Liver (tissue), 9 donors: ENCODE results near the gene SERPINH1. TPM values are rescaled to one million over a fixed set of nuclear protein-coding genes. Genes with fewer than 3 reads are reported as not detected.

ENCODE experiments used
- DNase-seq: peaks from one replicate; pipeline ENCODE4 v3.0.0-alpha.2; 2017; ENCODE audit warnings: low spot score
- H3K27ac ChIP-seq, 2 donors: one replicate each; pipeline ENCODE4 v1.7.0; 2013; ENCODE audit warnings: inconsistent platforms in 2 of 2, low read length in 2 of 2, control low read depth in 1 of 2, low read depth in 1 of 2, mild to moderate bottlenecking in 1 of 2
- H3K27me3 ChIP-seq, 4 donors: one replicate each; pipeline versions ENCODE4 v1.6.1 to v1.7.0; 2013; ENCODE audit warnings: low read length in 3 of 4, inconsistent platforms in 1 of 4, mild to moderate bottlenecking in 1 of 4, moderate library complexity in 1 of 4; ENCODE audit not compliant: control insufficient read depth in 4 of 4, insufficient read depth in 4 of 4
- H3K36me3 ChIP-seq, 4 donors: one replicate each; pipeline versions ENCODE4 v1.6.1 to v1.7.0; 2013; ENCODE audit warnings: low read length in 3 of 4, mild to moderate bottlenecking in 3 of 4, low read depth in 1 of 4, moderate library complexity in 1 of 4; ENCODE audit not compliant: control insufficient read depth in 4 of 4, insufficient read depth in 3 of 4
- H3K4me1 ChIP-seq, 4 donors: one replicate each; pipeline versions ENCODE4 v1.6.1 to v1.7.0; 2013; ENCODE audit warnings: low read length in 3 of 4, mild to moderate bottlenecking in 3 of 4, moderate library complexity in 1 of 4; ENCODE audit not compliant: control insufficient read depth in 4 of 4, insufficient read depth in 4 of 4
- H3K4me3 ChIP-seq, 3 donors: one replicate each; pipeline versions ENCODE4 v1.6.1 to v1.7.0; 2013; ENCODE audit warnings: low read length in 3 of 3, control low read depth in 1 of 3, low read depth in 1 of 3, mild to moderate bottlenecking in 1 of 3
- H3K9ac ChIP-seq, 2 donors: one replicate each; pipeline ENCODE4 v1.7.0; 2013; ENCODE audit warnings: low read length in 2 of 2, mild to moderate bottlenecking in 2 of 2, moderate library complexity in 2 of 2, control low read depth in 1 of 2, low read depth in 1 of 2
- H3K9me3 ChIP-seq, 4 donors: one replicate each; pipeline versions ENCODE4 v1.6.1 to v1.7.0; 2013; ENCODE audit warnings: low read length in 3 of 4; ENCODE audit not compliant: control insufficient read depth in 4 of 4
- CTCF ChIP-seq: fragments of 150-350 bp; IDR thresholded peaks from 2 replicates; pipeline ENCODE4 v1.5.1; 2017; ENCODE audit warnings: improper control_type of control experiment, low read depth, low read length; ENCODE audit not compliant: missing input control
- EGR1 ChIP-seq, 2 donors: IDR thresholded peaks; 2 replicates each; pipeline ENCODE4 v1.6.1; 2016 to 2018; ENCODE audit warnings: antibody characterized with exemption in 2 of 2, low read depth in 2 of 2
- FOXA1 ChIP-seq: IDR thresholded peaks from 2 replicates; pipeline ENCODE4 v1.6.1; 2016; ENCODE audit warnings: antibody characterized with exemption
- FOXA2 ChIP-seq: IDR thresholded peaks from 2 replicates; pipeline ENCODE4 v1.6.1; 2016; ENCODE audit warnings: antibody characterized with exemption
- GABPA ChIP-seq, 2 donors: IDR thresholded peaks in 1 of 2; conservative IDR thresholded peaks in 1 of 2; 2 replicates each; pipeline ENCODE4 v1.6.1; 2016; ENCODE audit warnings: antibody characterized with exemption in 2 of 2, mild to moderate bottlenecking in 1 of 2, moderate library complexity in 1 of 2
- HNF4A ChIP-seq, 2 donors: conservative IDR thresholded peaks; 2 replicates each; pipeline ENCODE4 v1.6.1; 2016; ENCODE audit warnings: antibody characterized with exemption in 2 of 2, mild to moderate bottlenecking in 2 of 2
- HNF4G ChIP-seq: IDR thresholded peaks from 2 replicates; pipeline ENCODE4 v1.6.1; 2016; ENCODE audit warnings: antibody characterized with exemption
- JUND ChIP-seq, 2 donors: IDR thresholded peaks; 2 replicates each; pipeline ENCODE4 v1.6.1; 2016; ENCODE audit warnings: antibody characterized with exemption in 2 of 2
- MAX ChIP-seq: IDR thresholded peaks from 2 replicates; pipeline ENCODE4 v1.6.1; 2016; ENCODE audit warnings: antibody characterized with exemption
- NR2F2 ChIP-seq: IDR thresholded peaks from 2 replicates; pipeline ENCODE4 v1.6.1; 2016; ENCODE audit warnings: antibody characterized with exemption
- RAD21 ChIP-seq, 2 donors: IDR thresholded peaks; 2 replicates each; pipeline ENCODE4 v1.6.1; 2016; ENCODE audit warnings: antibody characterized with exemption in 2 of 2, mild to moderate bottlenecking in 2 of 2
- RXRA ChIP-seq, 2 donors: IDR thresholded peaks; 2 replicates each; pipeline ENCODE4 v1.6.1; 2017 to 2018; ENCODE audit warnings: antibody characterized with exemption in 2 of 2, mild to moderate bottlenecking in 1 of 2
- SP1 ChIP-seq: IDR thresholded peaks from 2 replicates; pipeline ENCODE4 v1.6.1; 2018; ENCODE audit warnings: antibody characterized with exemption, mild to moderate bottlenecking
- TAF1 ChIP-seq: conservative IDR thresholded peaks from 2 replicates; pipeline ENCODE4 v1.6.1; 2016; ENCODE audit warnings: antibody characterized with exemption, mild to moderate bottlenecking
- YY1 ChIP-seq: IDR thresholded peaks from 2 replicates; pipeline ENCODE4 v1.6.1; 2016; ENCODE audit warnings: antibody characterized with exemption, mild to moderate bottlenecking
- ZBTB33 ChIP-seq: IDR thresholded peaks from 2 replicates; pipeline ENCODE4 v1.6.1; 2016; ENCODE audit warnings: antibody characterized with exemption
- WGBS: extraction: QIAGEN DNeasy Blood & Tissue Kit; methylation state at CpG from one replicate; pipeline ENCODE4 v1.1.7; 2013; 5-methylcytosine and 5-hydroxymethylcytosine counted together
- polyA plus RNA-seq, 2 donors: library from polyadenylated mRNA; stranded (reverse) in 1 of 2; unstranded in 1 of 2; fragments of 200-250 nt in 1 of 2; fragments of >200 nt in 1 of 2; fragmentation: Nextera tagmentation in 1 of 2; extraction: Ambion mirVana in 1 of 2; gene quantifications; one replicate each; pipeline versions ENCODE4 v1.2.1 to v1.2.3, GENCODE V29; 2013 to 2015
- total RNA-seq, 2 donors: library from RNA; depleted of rRNA; stranded (reverse); fragments of >200 nt; gene quantifications; one replicate each; pipeline ENCODE4 v1.2.3, GENCODE V29; 2014
- TF ChIP-seq, protein P1 (sequence below): IDR thresholded peaks from 2 replicates; pipeline ENCODE4 v1.6.1; 2016; ENCODE audit warnings: antibody characterized with exemption
- TF ChIP-seq, protein P2 (sequence below): IDR thresholded peaks from 2 replicates; pipeline ENCODE4 v1.6.1; 2016; ENCODE audit warnings: antibody characterized with exemption, mild to moderate bottlenecking
- donor health status: healthy.
- donor health status: healthy.
- donor health status: healthy.
- donor health status: healthy.
- donor health status: healthy.

SERPINH1 gene
- 100 to 1,000 TPM in 1 of 2 donors, 10 to 100 TPM in 1; 95.3 to 118 TPM for total RNA-seq
- polyA plus RNA-seq: 10 to 100 TPM in 1 of 2 donors, 1 to 10 TPM in 1; 5.0 to 42.1 TPM

DNA sequence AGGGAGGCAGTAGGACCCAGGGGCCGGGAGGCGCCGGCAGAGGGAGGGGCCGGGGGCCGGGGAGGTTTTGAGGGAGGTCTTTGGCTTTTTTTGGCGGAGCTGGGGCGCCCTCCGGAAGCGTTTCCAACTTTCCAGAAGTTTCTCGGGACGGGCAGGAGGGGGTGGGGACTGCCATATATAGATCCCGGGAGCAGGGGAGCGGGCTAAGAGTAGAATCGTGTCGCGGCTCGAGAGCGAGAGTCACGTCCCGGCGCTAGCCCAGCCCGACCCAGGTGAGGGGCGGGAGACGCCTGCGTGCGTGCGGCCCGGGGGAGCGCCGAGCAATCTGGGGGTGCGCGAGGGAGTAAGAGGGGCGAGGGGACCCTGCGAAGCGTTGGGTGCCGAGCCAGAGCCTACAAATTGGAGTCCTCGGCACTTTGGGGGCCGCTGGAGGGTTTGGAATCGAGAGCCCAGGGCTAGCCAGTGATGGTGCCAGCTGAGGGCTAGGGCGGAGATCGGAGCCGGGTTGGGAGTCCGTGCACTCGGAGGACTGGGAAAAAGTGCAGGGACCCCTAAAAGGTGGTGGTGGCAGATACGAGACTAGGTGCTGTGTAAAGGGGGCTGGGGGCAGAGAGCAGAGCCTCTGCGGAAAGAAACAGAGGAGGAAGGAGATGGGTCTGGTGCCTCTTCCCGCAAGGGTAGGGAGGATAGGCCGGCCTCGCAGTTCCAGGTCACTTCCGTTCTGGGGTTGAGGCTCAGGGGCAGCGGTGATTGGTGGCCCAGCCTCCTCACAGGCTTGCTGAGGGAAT is at the start of gene SERPINH1:
Gene SERPINH1 (plus strand): TSS at position 206 of the 788 bp plus-strand sequence. CDS start 4,097 bp downstream, outside the sequence.
- H3K27ac ChIP-seq: peak within 1 kb of the TSS; percentile 89 to 98
- DNase-seq: peak; percentile 78
- peaks cover 15 to 38% (median 25%) of the 10 kb centered on the region in 4 donors for H3K4me1 ChIP-seq
- WGBS: under 1% methylated on average over 51 of the region's 51 CpGs
- H3K27me3 ChIP-seq: no peaks in the 10 kb centered on the region
- no peaks in the 10 kb centered on the region for H3K9me3 ChIP-seq
- peaks cover 0 to 11% (median 0%) of the 10 kb centered on the region in 4 donors for H3K36me3 ChIP-seq
- peak within 1 kb of the TSS; percentile 57 to 87 (median 80) for H3K4me3 ChIP-seq
- H3K9ac ChIP-seq: peak within 1 kb of the TSS; percentile 91 to 92
- TF ChIP-seq FOXA2 (peak; percentile 18), RXRA (IDR thresholded peaks at IDR 0.05) (no peak), GABPA (IDR thresholded peaks at IDR 0.05 in 1 of 2, conservative IDR thresholded peaks at IDR 0.05 in 1 of 2) (peak; percentile 73 to 88), CTCF (no peak), FOXA1 (no peak), RAD21 (IDR thresholded peaks at IDR 0.05) (no peak), HNF4A (conservative IDR thresholded peaks at IDR 0.05) (peak in 1 of 2 donors; percentile 17), YY1 (peak; percentile 67), TAF1 (peak; percentile 75), JUND (IDR thresholded peaks at IDR 0.05) (no peak), EGR1 (IDR thresholded peaks at IDR 0.05; ENCODE audit: low read depth in 2 of 2) (peak in 1 of 2 donors; percentile 53), MAX (no peak), HNF4G (no peak), ZBTB33 (peak; percentile 27), NR2F2 (no peak), SP1 (peak; percentile 14)
- TF ChIP-seq, protein P1, sequence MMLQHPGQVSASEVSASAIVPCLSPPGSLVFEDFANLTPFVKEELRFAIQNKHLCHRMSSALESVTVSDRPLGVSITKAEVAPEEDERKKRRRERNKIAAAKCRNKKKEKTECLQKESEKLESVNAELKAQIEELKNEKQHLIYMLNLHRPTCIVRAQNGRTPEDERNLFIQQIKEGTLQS: no peak
- TF ChIP-seq, protein P2, sequence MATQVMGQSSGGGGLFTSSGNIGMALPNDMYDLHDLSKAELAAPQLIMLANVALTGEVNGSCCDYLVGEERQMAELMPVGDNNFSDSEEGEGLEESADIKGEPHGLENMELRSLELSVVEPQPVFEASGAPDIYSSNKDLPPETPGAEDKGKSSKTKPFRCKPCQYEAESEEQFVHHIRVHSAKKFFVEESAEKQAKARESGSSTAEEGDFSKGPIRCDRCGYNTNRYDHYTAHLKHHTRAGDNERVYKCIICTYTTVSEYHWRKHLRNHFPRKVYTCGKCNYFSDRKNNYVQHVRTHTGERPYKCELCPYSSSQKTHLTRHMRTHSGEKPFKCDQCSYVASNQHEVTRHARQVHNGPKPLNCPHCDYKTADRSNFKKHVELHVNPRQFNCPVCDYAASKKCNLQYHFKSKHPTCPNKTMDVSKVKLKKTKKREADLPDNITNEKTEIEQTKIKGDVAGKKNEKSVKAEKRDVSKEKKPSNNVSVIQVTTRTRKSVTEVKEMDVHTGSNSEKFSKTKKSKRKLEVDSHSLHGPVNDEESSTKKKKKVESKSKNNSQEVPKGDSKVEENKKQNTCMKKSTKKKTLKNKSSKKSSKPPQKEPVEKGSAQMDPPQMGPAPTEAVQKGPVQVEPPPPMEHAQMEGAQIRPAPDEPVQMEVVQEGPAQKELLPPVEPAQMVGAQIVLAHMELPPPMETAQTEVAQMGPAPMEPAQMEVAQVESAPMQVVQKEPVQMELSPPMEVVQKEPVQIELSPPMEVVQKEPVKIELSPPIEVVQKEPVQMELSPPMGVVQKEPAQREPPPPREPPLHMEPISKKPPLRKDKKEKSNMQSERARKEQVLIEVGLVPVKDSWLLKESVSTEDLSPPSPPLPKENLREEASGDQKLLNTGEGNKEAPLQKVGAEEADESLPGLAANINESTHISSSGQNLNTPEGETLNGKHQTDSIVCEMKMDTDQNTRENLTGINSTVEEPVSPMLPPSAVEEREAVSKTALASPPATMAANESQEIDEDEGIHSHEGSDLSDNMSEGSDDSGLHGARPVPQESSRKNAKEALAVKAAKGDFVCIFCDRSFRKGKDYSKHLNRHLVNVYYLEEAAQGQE: peak; percentile 86
